AG04449 (cell line): ENCODE measurements around the gene RNASE7.

Experiments used
- CTCF ChIA-PET: fragments of 350-600 bp; formaldehyde crosslinking; extraction: SDS; loops from one replicate; lab custom pipeline; 2021; ENCODE audit warnings: antibody characterized with exemption; lab: Yijun Ruan, JAX
- POLR2A ChIA-PET: fragments of 400-600, 350-600 bp; formaldehyde crosslinking; extraction: SDS; loops from one replicate; lab custom pipeline; 2020; ENCODE audit warnings: antibody characterized with exemption, inconsistent platforms; lab: Yijun Ruan, JAX
- DNase-seq: peaks from one replicate; pipeline ENCODE4 v3.0.0-alpha.2; 2010; ENCODE audit warnings: low read depth, low spot score
- H3K4me3 ChIP-seq: 2 replicates; pipeline ENCODE4 v1.5.1; 2011; ENCODE audit warnings: low read depth, mild to moderate bottlenecking, control low read depth, low read length
- CTCF ChIP-seq: IDR thresholded peaks from one replicate; pipeline ENCODE4 v1.5.1; 2011; ENCODE audit warnings: mild to moderate bottlenecking, moderate library complexity, low read length, control low read depth, inconsistent platforms; ENCODE audit not compliant: insufficient read depth; ENCODE audit errors: missing control alignments

RNASE7 gene

GRCh38 chr14:21084998-21085853, 43.1 kb downstream of the RNASE7 start:
- POLR2A ChIA-PET: interaction anchor here (3.5 kb wide), 1 partner anchor 14 kb away, joined by 42 read pairs; the partner anchor contains the start of gene ARHGEF40
- CTCF ChIA-PET: interaction anchor here (1.0 to 12.7 kb wide), 10 partner anchors 8 to 114 kb away, joined by 3 to 163 read pairs (median 64); partner anchors contain the start of genes ARHGEF40, RNASE7 and TMEM253

GRCh38 chr14:21086908-21087293, 44.7 kb downstream of the RNASE7 start:
- H3K4me3 ChIP-seq: no peak overlapping the region
- DNase-seq: no peak
- ChIA-PET POLR2A (interaction anchor here (0.6 to 3.5 kb wide), 5 partner anchors 9 to 393 kb away, joined by 3 to 42 read pairs (median 3); partner anchors contain the start of gene ARHGEF40), CTCF (interaction anchor here (1.3 to 12.7 kb wide), 9 partner anchors 11 to 71 kb away, joined by 4 to 163 read pairs (median 23); partner anchors contain the start of genes ARHGEF40, RNASE7, TMEM253 and ZNF219)
- TF ChIP-seq CTCF: no peak

More at GRCh38 chr14:21084998-21085853, 43.1 kb downstream of the RNASE7 start:
- H3K4me3 ChIP-seq: no peak overlapping the region
- TF ChIP-seq CTCF: no peak
- peak; percentile 72 for DNase-seq

DNA sequence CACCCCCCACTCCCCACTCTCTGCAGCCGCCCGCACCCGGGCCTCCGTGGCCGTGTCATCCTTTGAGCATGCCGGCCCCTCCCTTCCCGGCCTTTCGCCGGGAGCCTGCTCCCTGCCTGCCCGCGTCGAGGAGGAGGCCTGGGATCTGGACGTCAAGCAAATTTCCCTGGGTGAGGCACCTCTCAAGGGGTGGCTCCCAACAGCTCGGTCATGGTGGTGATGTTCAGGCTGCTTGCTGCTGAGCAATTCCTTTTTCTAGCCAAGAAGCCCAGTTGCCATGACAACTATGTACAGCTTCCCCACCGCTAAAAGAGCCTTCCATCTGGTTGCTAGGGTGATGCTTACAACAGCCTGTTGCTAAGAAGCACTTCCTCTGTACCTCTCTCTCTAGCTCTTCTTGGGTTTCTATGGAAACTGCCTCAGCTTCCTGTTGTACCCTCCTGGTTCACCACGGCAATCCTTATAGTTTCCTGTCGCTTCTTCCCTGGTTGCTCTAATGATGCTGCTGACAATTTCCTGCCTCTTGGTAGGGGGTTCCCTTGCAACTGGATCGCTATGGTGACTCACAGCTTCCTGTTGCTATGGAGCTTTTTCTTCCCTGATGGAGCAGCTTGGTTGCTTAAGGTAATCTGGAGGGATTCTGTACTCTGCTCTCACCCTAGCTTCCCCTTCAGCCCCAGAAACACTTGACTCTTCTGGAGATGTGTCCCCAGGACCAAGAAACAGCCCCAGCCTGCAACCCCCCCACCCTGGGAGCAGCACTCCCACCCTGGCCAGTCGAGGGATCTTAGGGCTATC, 45.3 kb downstream of the RNASE7 start:
- POLR2A ChIA-PET: interaction anchor here (0.7 to 3.5 kb wide), 5 partner anchors 8 to 73 kb away, joined by 3 to 42 read pairs (median 3); partner anchors contain the start of gene ARHGEF40
- CTCF ChIA-PET: interaction anchor here (1.3 to 12.7 kb wide), 11 partner anchors 9 to 90 kb away, joined by 4 to 163 read pairs (median 23); partner anchors contain the start of genes ARHGEF40, RNASE7, TMEM253 and ZNF219
- DNase-seq: peak; percentile 84
- no peak for TF ChIP-seq CTCF
- no peak overlapping the region for H3K4me3 ChIP-seq

- DNase-seq: no peak
- TF ChIP-seq CTCF: no peak
- ChIA-PET CTCF (interaction anchor here (0.7 to 12.7 kb wide), 13 partner anchors 7 to 91 kb away, joined by 3 to 163 read pairs (median 18); partner anchors contain the start of genes ARHGEF40, NDRG2, RNASE7 and TMEM253), POLR2A (interaction anchor here (3.5 kb wide), 1 partner anchor 17 kb away, joined by 42 read pairs; the partner anchor contains the start of gene ARHGEF40)
- no peak overlapping the region for H3K4me3 ChIP-seq
These were observed 46.5 kb downstream of the RNASE7 start for GRCh38 chr14:21088687-21089086.

DNA sequence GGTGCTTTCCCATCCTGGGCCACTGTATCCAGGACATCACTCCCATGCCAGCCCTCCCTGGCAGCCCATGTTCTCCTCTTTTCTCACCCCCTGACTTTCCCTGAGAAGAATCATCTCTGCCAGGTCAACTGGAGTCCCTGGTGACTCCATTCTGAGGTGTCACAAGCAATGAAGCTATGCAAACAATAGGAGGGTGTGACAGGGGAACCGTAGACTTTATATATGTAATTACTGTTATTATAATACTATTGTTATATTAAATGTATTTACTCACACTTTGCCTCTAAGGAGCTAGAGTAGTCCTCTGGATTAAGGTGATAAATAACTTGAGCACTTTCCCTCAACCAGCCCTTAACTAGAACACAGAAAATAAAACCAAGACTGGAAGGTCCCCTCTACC, 47.1 kb downstream of the RNASE7 start:
- DNase-seq: no peak
- H3K4me3 ChIP-seq: no peak overlapping the region
- POLR2A ChIA-PET: interaction anchor here (2.0 kb wide), 1 partner anchor 18 kb away, joined by 8 read pairs; no protein-coding TSS in a partner anchor
- no peak for TF ChIP-seq CTCF
- CTCF ChIA-PET: interaction anchor here (1.1 to 12.7 kb wide), 14 partner anchors 8 to 116 kb away, joined by 3 to 163 read pairs (median 16); partner anchors contain the start of genes ARHGEF40, NDRG2, RNASE7 and RNASE8
